HG02798 (cell line): Measurements from ENCODE around the gene LAMB2.

Experiments
- ATAC-seq: cut with Tn5 transposase; IDR thresholded peaks from one replicate; pipeline ENCODE4 v1.9.1; 2021; ENCODE audit warnings: mild to moderate bottlenecking; ENCODE audit not compliant: unreplicated experiment, poor library complexity

The LAMB2 gene

GRCh38 chr3:49079270-49079669 is 53.6 kb downstream of the LAMB2 start:
- no peak for ATAC-seq

- no peak for ATAC-seq
These were observed 56.2 kb downstream of the LAMB2 start for GRCh38 chr3:49076646-49077045.

GRCh38 chr3:49076116-49076515 is 56.7 kb downstream of the LAMB2 start:
- ATAC-seq: no peak
